ENCODE data around the gene ADRA2C. TPM values are rescaled to one million over a fixed set of nuclear protein-coding genes. Genes with fewer than 3 reads are reported as not detected.

ADRA2C gene
- total and polyA plus RNA-seq, 4 donors, result 0.23 to 5.4 (median 1.9) TPM

DNA sequence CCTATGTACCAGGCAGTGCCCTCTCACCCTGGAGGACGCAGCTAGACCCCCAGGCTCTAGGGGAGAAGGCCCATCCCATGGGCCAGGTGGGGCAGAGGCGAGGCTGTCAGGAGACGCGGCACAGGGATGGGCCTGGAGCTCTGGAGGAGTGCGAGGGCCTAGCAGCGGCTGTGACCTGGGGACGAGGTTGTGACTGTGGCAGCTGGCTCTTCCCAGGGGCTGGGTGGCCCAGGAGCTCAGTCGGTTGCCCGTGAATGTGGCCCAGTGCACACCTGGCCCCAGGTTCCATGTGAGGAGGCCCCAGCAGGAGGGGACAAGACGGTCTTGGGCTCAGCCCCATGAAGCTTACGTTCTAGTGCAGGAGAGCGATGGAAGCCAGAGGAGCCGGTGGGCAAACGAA is 31.0 kb upstream of the ADRA2C start:
- Histone ChIP-seq H3K9ac (ENCODE audit: insufficient read depth in 1 of 2, low read length in 2 of 2) (no peak overlapping the region), H3K27ac (ENCODE audit: low read depth in 1 of 2, low read length in 1 of 2) (no peak overlapping the region), H3K4me1 (ENCODE audit: control insufficient read depth in 5 of 5, insufficient read depth in 5 of 5, low read length in 5 of 5) (no peaks in the 10 kb centered on the region), H3K27me3 (ENCODE audit: control insufficient read depth in 3 of 3, insufficient read depth in 3 of 3, low read length in 2 of 3) (peaks cover 0 to 8% (median 2%) of the 10 kb centered on the region in 3 donors), H3K36me3 (ENCODE audit: control insufficient read depth in 4 of 4, insufficient read depth in 4 of 4, low read length in 4 of 4) (no peaks in the 10 kb centered on the region), H3K4me3 (no peak overlapping the region), H3K9me3 (ENCODE audit: control insufficient read depth in 4 of 4, insufficient read depth in 3 of 4, low read length in 3 of 4) (peaks cover 0 to 8% (median 1%) of the 10 kb centered on the region in 4 donors)
- TF ChIP-seq, protein P1, sequence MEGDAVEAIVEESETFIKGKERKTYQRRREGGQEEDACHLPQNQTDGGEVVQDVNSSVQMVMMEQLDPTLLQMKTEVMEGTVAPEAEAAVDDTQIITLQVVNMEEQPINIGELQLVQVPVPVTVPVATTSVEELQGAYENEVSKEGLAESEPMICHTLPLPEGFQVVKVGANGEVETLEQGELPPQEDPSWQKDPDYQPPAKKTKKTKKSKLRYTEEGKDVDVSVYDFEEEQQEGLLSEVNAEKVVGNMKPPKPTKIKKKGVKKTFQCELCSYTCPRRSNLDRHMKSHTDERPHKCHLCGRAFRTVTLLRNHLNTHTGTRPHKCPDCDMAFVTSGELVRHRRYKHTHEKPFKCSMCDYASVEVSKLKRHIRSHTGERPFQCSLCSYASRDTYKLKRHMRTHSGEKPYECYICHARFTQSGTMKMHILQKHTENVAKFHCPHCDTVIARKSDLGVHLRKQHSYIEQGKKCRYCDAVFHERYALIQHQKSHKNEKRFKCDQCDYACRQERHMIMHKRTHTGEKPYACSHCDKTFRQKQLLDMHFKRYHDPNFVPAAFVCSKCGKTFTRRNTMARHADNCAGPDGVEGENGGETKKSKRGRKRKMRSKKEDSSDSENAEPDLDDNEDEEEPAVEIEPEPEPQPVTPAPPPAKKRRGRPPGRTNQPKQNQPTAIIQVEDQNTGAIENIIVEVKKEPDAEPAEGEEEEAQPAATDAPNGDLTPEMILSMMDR (IDR thresholded peaks at IDR 0.05; ENCODE audit: control extremely low read depth, extremely low read depth), result no peak
- 88 to 89% methylated on average over 14 of the region's 14 CpGs for WGBS, 2 donors
- ATAC-seq (ENCODE audit: insufficient read depth, low FRiP score) (no peak), DNase-seq (no peak)

DNA sequence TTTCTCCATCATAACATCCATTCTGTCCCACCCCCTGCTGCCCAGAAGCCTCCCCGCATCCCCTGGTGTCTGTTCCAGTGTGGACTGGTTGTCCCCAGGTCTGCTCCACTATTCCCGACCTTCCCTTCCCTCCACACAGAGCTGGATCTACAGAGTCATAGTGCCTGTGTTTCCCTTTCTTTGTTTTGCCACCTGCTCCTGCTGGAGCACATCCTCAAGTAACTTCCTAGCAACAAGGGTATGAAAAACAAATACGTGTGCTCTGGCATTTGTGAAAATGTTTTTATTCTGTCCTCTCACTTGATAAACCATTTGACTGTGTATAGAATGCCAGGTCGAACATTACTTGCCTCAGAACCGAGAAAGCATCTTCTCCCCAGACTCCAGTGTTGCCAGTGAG is 29.9 kb upstream of the ADRA2C start:
- H3K4me3 ChIP-seq, result no peak overlapping the region
- DNase-seq, result no peak
- no peak for ATAC-seq (ENCODE audit: insufficient read depth, low FRiP score)
- no peaks in the 10 kb centered on the region for H3K4me1 ChIP-seq (ENCODE audit: control insufficient read depth in 5 of 5, insufficient read depth in 5 of 5, low read length in 5 of 5)
- no peak overlapping the region for H3K9ac ChIP-seq (ENCODE audit: insufficient read depth in 1 of 2, low read length in 2 of 2)
- WGBS, 2 donors, result 83 to 88% methylated on average over 5 of the region's 5 CpGs
- peaks cover 0 to 8% (median 2%) of the 10 kb centered on the region in 3 donors for H3K27me3 ChIP-seq (ENCODE audit: control insufficient read depth in 3 of 3, insufficient read depth in 3 of 3, low read length in 2 of 3)
- TF ChIP-seq, protein P1 (IDR thresholded peaks at IDR 0.05; ENCODE audit: control extremely low read depth, extremely low read depth), result no peak
- peaks cover 0 to 5% (median 1%) of the 10 kb centered on the region in 4 donors for H3K9me3 ChIP-seq (ENCODE audit: control insufficient read depth in 4 of 4, insufficient read depth in 3 of 4, low read length in 3 of 4)
- no peak overlapping the region for H3K27ac ChIP-seq (ENCODE audit: low read depth in 1 of 2, low read length in 1 of 2)
- H3K36me3 ChIP-seq (ENCODE audit: control insufficient read depth in 4 of 4, insufficient read depth in 4 of 4, low read length in 4 of 4), result no peaks in the 10 kb centered on the region

DNA sequence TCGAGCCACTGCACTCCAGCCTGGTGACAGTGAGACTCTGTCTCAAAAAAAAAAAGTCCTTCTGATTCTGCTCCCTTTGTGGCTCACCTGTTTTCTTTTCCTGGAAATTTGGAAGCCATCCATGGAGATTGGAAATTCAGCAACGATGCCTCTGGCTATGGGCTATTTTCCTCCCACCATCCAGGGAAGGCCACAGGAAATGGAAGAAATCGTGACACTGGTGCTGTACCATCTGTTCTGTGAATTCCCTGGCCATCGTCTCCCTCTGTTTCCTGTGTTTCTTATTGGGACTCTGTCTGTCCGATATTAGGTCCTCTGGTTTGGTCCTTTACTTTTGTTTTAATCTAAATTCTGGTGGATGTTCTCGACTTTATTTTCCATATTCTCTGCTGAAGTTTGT is 29.4 kb upstream of the ADRA2C start:
- WGBS, 2 donors, result 50% methylated on average over 6 of the region's 6 CpGs
- no peak overlapping the region for H3K9ac ChIP-seq (ENCODE audit: insufficient read depth in 1 of 2, low read length in 2 of 2)
- H3K27ac ChIP-seq (ENCODE audit: low read depth in 1 of 2, low read length in 1 of 2), result no peak overlapping the region
- peaks cover 0 to 2% (median under 1%) of the 10 kb centered on the region in 4 donors for H3K9me3 ChIP-seq (ENCODE audit: control insufficient read depth in 4 of 4, insufficient read depth in 3 of 4, low read length in 3 of 4)
- ATAC-seq (ENCODE audit: insufficient read depth, low FRiP score), result no peak
- no peaks in the 10 kb centered on the region for H3K36me3 ChIP-seq (ENCODE audit: control insufficient read depth in 4 of 4, insufficient read depth in 4 of 4, low read length in 4 of 4)
- no peak overlapping the region for H3K4me3 ChIP-seq
- H3K27me3 ChIP-seq (ENCODE audit: control insufficient read depth in 3 of 3, insufficient read depth in 3 of 3, low read length in 2 of 3), result peaks cover 0 to 8% (median 2%) of the 10 kb centered on the region in 3 donors
- peak in 2 of 3 donors; percentile 2 to 15 for DNase-seq
- TF ChIP-seq, protein P1 (IDR thresholded peaks at IDR 0.05; ENCODE audit: control extremely low read depth, extremely low read depth), result no peak
- H3K4me1 ChIP-seq (ENCODE audit: control insufficient read depth in 5 of 5, insufficient read depth in 5 of 5, low read length in 5 of 5), result no peaks in the 10 kb centered on the region

DNA sequence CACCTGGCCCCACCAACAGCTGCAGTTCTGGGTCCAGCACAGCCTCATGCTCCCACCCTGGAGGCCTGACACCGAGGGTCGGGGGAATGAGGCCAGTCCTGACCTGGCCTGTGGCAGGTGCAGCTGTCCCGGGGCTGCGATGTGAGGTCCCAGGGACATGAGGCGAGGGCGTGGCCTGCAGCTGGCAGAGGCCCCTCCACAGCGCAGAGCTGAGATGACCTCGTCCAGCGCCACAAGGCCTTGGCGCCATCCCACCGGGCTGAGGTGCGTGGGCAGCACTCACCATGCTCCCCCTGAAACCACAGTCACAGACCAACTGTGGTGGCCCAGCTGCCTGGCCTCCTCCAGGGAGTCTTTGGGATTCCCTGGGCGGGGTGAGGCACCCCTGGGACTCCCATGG is 26.6 kb upstream of the ADRA2C start:
- Histone ChIP-seq H3K27ac (ENCODE audit: low read depth in 1 of 2, low read length in 1 of 2) (no peak overlapping the region), H3K9ac (ENCODE audit: insufficient read depth in 1 of 2, low read length in 2 of 2) (no peak overlapping the region), H3K27me3 (ENCODE audit: control insufficient read depth in 3 of 3, insufficient read depth in 3 of 3, low read length in 2 of 3) (peaks cover 10 to 21% (median 10%) of the 10 kb centered on the region in 3 donors), H3K36me3 (ENCODE audit: control insufficient read depth in 4 of 4, insufficient read depth in 4 of 4, low read length in 4 of 4) (no peaks in the 10 kb centered on the region), H3K9me3 (ENCODE audit: control insufficient read depth in 4 of 4, insufficient read depth in 3 of 4, low read length in 3 of 4) (peaks cover 0 to 13% (median 4%) of the 10 kb centered on the region in 4 donors), H3K4me1 (ENCODE audit: control insufficient read depth in 5 of 5, insufficient read depth in 5 of 5, low read length in 5 of 5) (no peaks in the 10 kb centered on the region), H3K4me3 (no peak overlapping the region)
- WGBS, 2 donors, result 87 to 95% methylated on average over 13 of the region's 13 CpGs
- no peak for ATAC-seq (ENCODE audit: insufficient read depth, low FRiP score)
- TF ChIP-seq, protein P1 (IDR thresholded peaks at IDR 0.05; ENCODE audit: control extremely low read depth, extremely low read depth), result no peak
- no peak for DNase-seq
